GM23338 (cell line): ENCODE data around the gene GPC5. TPM values are rescaled to one million over a fixed set of nuclear protein-coding genes. Genes with fewer than 3 reads are reported as not detected.

ENCODE experiments used
- ATAC-seq: fragments of 200-7000 bp; cut with Tn5 transposase; 3 replicates; pipeline ENCODE4 v1.9.1; 2020
- DNase-seq: peaks from one replicate; pipeline ENCODE4 v3.0.0-alpha.2; 2015; ENCODE audit warnings: low spot score
- H2AFZ ChIP-seq: fragments of 200-600 bp; sonication (generic); 2 replicates; pipeline ENCODE4 v1.8.0; 2016; ENCODE audit warnings: antibody characterized with exemption, mild to moderate bottlenecking, moderate library complexity
- H3F3A ChIP-seq: fragments of 200-600 bp; sonication (generic); replicated peaks from 2 replicates; pipeline ENCODE4 v1.8.0; 2017; ENCODE audit warnings: antibody characterized with exemption, mixed run types, low read depth
- H3K27ac ChIP-seq: fragments of 200-600 bp; sonication (generic); 2 replicates; pipeline ENCODE4 v1.6.1; 2016; ENCODE audit warnings: low read depth
- H3K27me3 ChIP-seq: fragments of 200-600 bp; sonication (generic); 2 replicates; pipeline ENCODE4 v1.8.0; 2016; ENCODE audit warnings: mild to moderate bottlenecking, mixed run types, moderate library complexity; ENCODE audit not compliant: insufficient read depth
- H3K36me3 ChIP-seq: fragments of 200-600 bp; sonication (generic); 2 replicates; pipeline ENCODE4 v1.8.0; 2016; ENCODE audit warnings: mild to moderate bottlenecking; ENCODE audit not compliant: insufficient read depth
- H3K4me1 ChIP-seq: fragments of 200-600 bp; sonication (generic); 2 replicates; pipeline ENCODE4 v1.8.0; 2016; ENCODE audit warnings: mild to moderate bottlenecking, moderate library complexity; ENCODE audit not compliant: insufficient read depth
- H3K4me2 ChIP-seq: fragments of 200-600 bp; sonication (generic); 2 replicates; pipeline ENCODE4 v1.7.1; 2017; ENCODE audit warnings: mixed run types
- H3K4me3 ChIP-seq: fragments of 200-600 bp; sonication (generic); 2 replicates; pipeline ENCODE4 v1.6.1; 2016; ENCODE audit warnings: mixed run types
- H3K79me2 ChIP-seq: fragments of 200-600 bp; sonication (generic); replicated peaks from 2 replicates; pipeline ENCODE4 v1.8.0; 2017; ENCODE audit warnings: mild to moderate bottlenecking; ENCODE audit not compliant: insufficient read depth
- H3K9me2 ChIP-seq: fragments of 200-600 bp; sonication (generic); 2 replicates; pipeline ENCODE4 v1.8.0; 2017; ENCODE audit not compliant: insufficient read depth
- H4K20me1 ChIP-seq: fragments of 200-600 bp; sonication (generic); replicated peaks from 2 replicates; pipeline ENCODE4 v1.8.0; 2017; ENCODE audit warnings: mild to moderate bottlenecking; ENCODE audit not compliant: insufficient read depth
- H3K27ac Mint-ChIP-seq: 2 replicates; pipeline ENCODE4 v1.8.0; 2020; ENCODE audit warnings: inconsistent platforms, mild to moderate bottlenecking, moderate library complexity, mixed read lengths
- H3K27me3 Mint-ChIP-seq: 3 replicates; pipeline ENCODE4 v1.8.0; 2022; ENCODE audit warnings: low read depth, mild to moderate bottlenecking, moderate library complexity, mixed read lengths, inconsistent platforms; ENCODE audit not compliant: insufficient read depth, poor library complexity
- H3K36me3 Mint-ChIP-seq: 3 replicates; pipeline ENCODE4 v1.8.0; 2021; ENCODE audit warnings: low read depth, mild to moderate bottlenecking, inconsistent platforms, moderate library complexity, mixed read lengths
- H3K4me1 Mint-ChIP-seq: 3 replicates; pipeline ENCODE4 v1.8.0; 2020; ENCODE audit warnings: mild to moderate bottlenecking, inconsistent platforms, mixed read lengths
- H3K4me3 Mint-ChIP-seq: 3 replicates; pipeline ENCODE4 v1.8.0; 2021; ENCODE audit warnings: moderate library complexity, mild to moderate bottlenecking, inconsistent platforms, mixed read lengths
- H3K9me3 Mint-ChIP-seq: 3 replicates; pipeline ENCODE4 v1.8.0; 2020; ENCODE audit warnings: moderate library complexity, mild to moderate bottlenecking, inconsistent platforms, mixed read lengths
- CTCF ChIP-seq, 2 experiments: fragments of 200-600 bp in 1 of 2; sonication (generic) in 1 of 2; conservative IDR thresholded peaks; 2 replicates each; pipeline versions ENCODE4 v1.5.1 to v1.6.1; 2016 to 2017; ENCODE audit warnings: antibody characterized with exemption in 2 of 2, low read depth in 2 of 2, mild to moderate bottlenecking in 2 of 2, moderate library complexity in 1 of 2
- EZH2phosphoT487 ChIP-seq: fragments of 200-600 bp; sonication (generic); IDR thresholded peaks from one replicate; pipeline ENCODE4 v1.8.1; 2018; ENCODE audit warnings: antibody characterized with exemption; ENCODE audit not compliant: unreplicated experiment
- NANOG ChIP-seq: IDR thresholded peaks from 2 replicates; pipeline ENCODE4 v1.6.1; 2016; ENCODE audit warnings: antibody characterized with exemption, borderline replicate concordance
- REST ChIP-seq: IDR thresholded peaks from one replicate; pipeline ENCODE4 v1.6.1; 2018; ENCODE audit warnings: antibody characterized with exemption; ENCODE audit not compliant: unreplicated experiment
- STAT1 ChIP-seq: IDR thresholded peaks from one replicate; pipeline ENCODE4 v1.6.1; 2016; ENCODE audit warnings: antibody characterized with exemption; ENCODE audit not compliant: unreplicated experiment
- ZNF331 ChIP-seq: fragments of 250-450 bp; sonication (Bioruptor Pico); IDR thresholded peaks from 2 replicates; pipeline ENCODE4 v1.5.0; 2020; ENCODE audit warnings: low read depth, mild to moderate bottlenecking, moderate library complexity
- ZNF462 ChIP-seq: fragments of 250-450 bp; sonication (Bioruptor Pico); IDR thresholded peaks from 2 replicates; pipeline ENCODE4 v1.5.0; 2020; ENCODE audit warnings: mild to moderate bottlenecking, moderate library complexity
- polyA plus RNA-seq: library from polyadenylated mRNA; unstranded; fragments of >200 nt; fragmentation: Nextera tagmentation; extraction: Ambion mirVana; gene quantifications from 2 replicates; pipeline ENCODE4 v1.2.1, GENCODE V29; 2016
- total RNA-seq: library from RNA; depleted of rRNA; stranded (reverse); fragments of >200 nt; shearing (Covaris generic); gene quantifications from 2 replicates; pipeline ENCODE4 v1.2.3, GENCODE V29; 2014

GPC5 gene
- total and polyA plus RNA-seq, 2 experiments from 2014 or later, result 0.95 to 1.1 TPM

- Histone ChIP-seq H2AFZ (no peak overlapping the region), H3K9me2 (no peaks in the 10 kb centered on the region), H3F3A (no peaks in the 10 kb centered on the region), H3K4me1 (no peaks in the 10 kb centered on the region), H3K79me2 (no peaks in the 10 kb centered on the region), H3K27me3 (no peaks in the 10 kb centered on the region), H3K4me3 (no peak overlapping the region), H4K20me1 (no peaks in the 10 kb centered on the region), H3K4me2 (no peak overlapping the region), H3K27ac (no peak overlapping the region), H3K36me3 (no peaks in the 10 kb centered on the region)
- Mint-ChIP-seq H3K36me3 (no peaks in the 10 kb centered on the region), H3K27ac (no peak overlapping the region), H3K27me3 (no peaks in the 10 kb centered on the region), H3K9me3 (no peaks in the 10 kb centered on the region), H3K4me3 (no peak overlapping the region), H3K4me1 (no peaks in the 10 kb centered on the region)
- ATAC-seq (no peak), DNase-seq (no peak)
- no peak for TF ChIP-seq STAT1
- no peak for TF ChIP-seq REST
- no peak for TF ChIP-seq EZH2phosphoT487
Measured at GRCh38 chr13:92315265-92315664, 916.8 kb downstream of the GPC5 start.

- no peaks in the 10 kb centered on the region for H3K79me2 ChIP-seq
- H3K36me3 ChIP-seq, result no peaks in the 10 kb centered on the region
- no peaks in the 10 kb centered on the region for H4K20me1 ChIP-seq
- no peaks in the 10 kb centered on the region for H3K9me3 Mint-ChIP-seq
- no peaks in the 10 kb centered on the region for H3K27me3 Mint-ChIP-seq
- H3K4me1 Mint-ChIP-seq, result no peaks in the 10 kb centered on the region
- no peak overlapping the region for H3K4me2 ChIP-seq
- no peak overlapping the region for H3K4me3 Mint-ChIP-seq
- no peaks in the 10 kb centered on the region for H3K36me3 Mint-ChIP-seq
- DNase-seq (no peak), ATAC-seq (no peak)
- no peaks in the 10 kb centered on the region for H3K27me3 ChIP-seq
- H2AFZ ChIP-seq, result no peak overlapping the region
- H3K27ac ChIP-seq, result no peak overlapping the region
- H3K9me2 ChIP-seq, result no peaks in the 10 kb centered on the region
- H3F3A ChIP-seq, result no peaks in the 10 kb centered on the region
- H3K4me1 ChIP-seq, result no peaks in the 10 kb centered on the region
- no peak overlapping the region for H3K27ac Mint-ChIP-seq
- H3K4me3 ChIP-seq, result no peak overlapping the region
- TF ChIP-seq ZNF331 (CRISPR knock-in tag), result no peak
- TF ChIP-seq NANOG, result no peak
- TF ChIP-seq CTCF (conservative IDR thresholded peaks at IDR 0.05; ENCODE audit: low read depth in 2 of 2), result no peak
- no peak for TF ChIP-seq EZH2phosphoT487
- TF ChIP-seq ZNF462 (CRISPR knock-in tag), result no peak
Measured at GRCh38 chr13:92316030-92316429, 917.6 kb downstream of the GPC5 start.
